HCT116 (cell line): ENCODE results near the gene KLF3. TPM values are rescaled to one million over a fixed set of nuclear protein-coding genes. Genes with fewer than 3 reads are reported as not detected.

ENCODE experiments used
- ATAC-seq: fragments of 200-7000 bp; cut with Tn5 transposase; 2 replicates; pipeline ENCODE4 v1.9.1; 2020; ENCODE audit warnings: mild to moderate bottlenecking, moderate library complexity
- BruUV-seq: library from RNA; stranded (reverse); fragments of 400-500 nt; replicated peaks from 2 replicates; lab custom pipeline; 2021; lab: Mats Ljungman, UMichigan
- CTCF ChIA-PET: fragments of 300-600 bp; sonication (Branson Sonifier 250); formaldehyde crosslinking; loops from one replicate; lab custom pipeline; 2021; ENCODE audit warnings: antibody characterized with exemption; lab: Charles Lee
- POLR2A ChIA-PET: fragments of 300-600, 350-600 bp; sonication (Branson Sonifier 250); formaldehyde crosslinking; loops from one replicate; lab custom pipeline; 2021; ENCODE audit warnings: antibody characterized with exemption; lab: Charles Lee
- RAD21 ChIA-PET, 2 experiments: fragments of 300-600 bp; sonication (Branson Sonifier 250); formaldehyde crosslinking; loops; one replicate each; lab custom pipeline; 2023; ENCODE audit warnings: low total read pairs in 2 of 2; ENCODE audit not compliant: uncharacterized antibody in 2 of 2, unreplicated experiment in 2 of 2, low non-redundant PET in 1 of 2; lab: Charles Lee
- DNase-seq: peaks from one replicate; pipeline ENCODE4 v3.0.0-alpha.2; 2010; ENCODE audit warnings: low read depth, low spot score
- H2AFZ ChIP-seq: fragments of 200-600 bp; shearing (Covaris generic), sonication (generic); 2 replicates; pipeline ENCODE4 v1.6.1; 2017; ENCODE audit warnings: low read depth, mixed run types, mixed read lengths, antibody characterized with exemption, low read length; ENCODE audit not compliant: poor library complexity, severe bottlenecking
- H3K27ac ChIP-seq: 2 replicates; pipeline ENCODE4 v1.5.1; 2012; ENCODE audit warnings: low read depth, low read length
- H3K27me3 ChIP-seq: fragments of 200-600 bp; sonication (generic); 2 replicates; pipeline ENCODE4 v1.6.1; 2016; ENCODE audit warnings: mixed run types, low read length, mixed read lengths; ENCODE audit not compliant: insufficient read depth
- H3K36me3 ChIP-seq, 2 experiments: fragments of 200-500 bp in 1 of 2; fragments of 200-600 bp in 1 of 2; sonication (Bioruptor generic) in 1 of 2; sonication (generic) in 1 of 2; 2 replicates each; pipeline versions ENCODE4 v1.5.1 to v1.6.1; 2014 to 2016; ENCODE audit warnings: low read length in 2 of 2, inconsistent platforms in 1 of 2, mixed read lengths in 1 of 2, mixed run types in 1 of 2; ENCODE audit not compliant: insufficient read depth in 2 of 2, control insufficient read depth in 1 of 2
- H3K4me1 ChIP-seq, 2 experiments: fragments of 200-600 bp in 1 of 2; sonication (generic) in 1 of 2; 2 replicates each; pipeline versions ENCODE4 v1.5.1 to v1.6.1; 2012 to 2017; ENCODE audit warnings: low read length in 2 of 2, inconsistent platforms in 1 of 2, mild to moderate bottlenecking in 1 of 2, mixed read lengths in 1 of 2, mixed run types in 1 of 2, moderate library complexity in 1 of 2; ENCODE audit not compliant: insufficient read depth in 2 of 2, control insufficient read depth in 1 of 2
- H3K4me2 ChIP-seq: fragments of 200-600 bp; sonication (generic); 2 replicates; pipeline ENCODE4 v1.6.1; 2017; ENCODE audit warnings: mixed run types, low read length, mixed read lengths
- H3K4me3 ChIP-seq, 2 experiments: fragments of 200-600 bp in 1 of 2; sonication (generic) in 1 of 2; replicated peaks in 1 of 2; 2 replicates each; pipeline ENCODE4 v1.5.1; 2011 to 2016; ENCODE audit warnings: low read length in 2 of 2, control low read depth in 1 of 2, low read depth in 1 of 2, mild to moderate bottlenecking in 1 of 2, mixed read lengths in 1 of 2, mixed run types in 1 of 2
- H3K79me2 ChIP-seq: fragments of 200-600 bp; sonication (generic); 2 replicates; pipeline ENCODE4 v1.6.1; 2017; ENCODE audit warnings: mild to moderate bottlenecking, mixed run types, low read length, moderate library complexity, mixed read lengths; ENCODE audit not compliant: insufficient read depth
- H3K9ac ChIP-seq: fragments of 200-600 bp; sonication (generic); 2 replicates; pipeline ENCODE4 v1.6.1; 2016; ENCODE audit warnings: low read length, mixed read lengths
- H3K9me2 ChIP-seq: fragments of 200-600 bp; sonication (generic), shearing (Covaris generic); 2 replicates; pipeline ENCODE4 v1.6.1; 2017; ENCODE audit warnings: mixed run types, mild to moderate bottlenecking, moderate library complexity; ENCODE audit not compliant: insufficient read depth
- H3K9me3 ChIP-seq, 2 experiments: fragments of 200-500 bp in 1 of 2; fragments of 200-600 bp in 1 of 2; sonication (Bioruptor generic) in 1 of 2; sonication (generic) in 1 of 2; 2 replicates each; pipeline ENCODE4 v1.6.1; 2014 to 2017; ENCODE audit warnings: low read length in 2 of 2, mixed read lengths in 2 of 2, inconsistent platforms in 1 of 2, low read depth in 1 of 2, mild to moderate bottlenecking in 1 of 2, mixed run types in 1 of 2, moderate library complexity in 1 of 2; ENCODE audit not compliant: control insufficient read depth in 1 of 2, insufficient read depth in 1 of 2
- H4K20me1 ChIP-seq: fragments of 200-600 bp; sonication (generic), shearing (Covaris generic); 2 replicates; pipeline ENCODE4 v1.6.1; 2017; ENCODE audit warnings: mixed run types, mild to moderate bottlenecking, moderate library complexity; ENCODE audit not compliant: insufficient read depth
- ATF3 ChIP-seq: IDR thresholded peaks from 2 replicates; pipeline ENCODE4 v1.6.1; 2012
- CBX3 ChIP-seq: IDR thresholded peaks from 2 replicates; pipeline ENCODE4 v1.6.1; 2012; ENCODE audit warnings: low read depth
- CEBPB ChIP-seq: IDR thresholded peaks from 2 replicates; pipeline ENCODE4 v1.6.1; 2012; ENCODE audit warnings: low read depth
- EZH2 ChIP-seq: fragments of 200-600 bp; sonication (generic); IDR thresholded peaks from 2 replicates; pipeline ENCODE4 v1.6.1; 2017; ENCODE audit warnings: antibody characterized with exemption, mixed run types
- EZH2phosphoT487 ChIP-seq: fragments of 200-600 bp; IDR thresholded peaks from 2 replicates; pipeline ENCODE4 v1.6.1; 2018; ENCODE audit warnings: antibody characterized with exemption, borderline replicate concordance
- FOSL1 ChIP-seq: IDR thresholded peaks from 2 replicates; pipeline ENCODE4 v1.6.1; 2012; ENCODE audit warnings: low read depth
- JUND ChIP-seq: IDR thresholded peaks from 2 replicates; pipeline ENCODE4 v1.6.1; 2012
- MAX ChIP-seq: IDR thresholded peaks from 2 replicates; pipeline ENCODE4 v1.6.1; 2012
- POLR2AphosphoS5 ChIP-seq: IDR thresholded peaks from 2 replicates; pipeline ENCODE4 v1.6.1; 2011; ENCODE audit warnings: mild to moderate bottlenecking, low read depth, low read length, moderate library complexity
- SIN3A ChIP-seq: IDR thresholded peaks from 2 replicates; pipeline ENCODE4 v1.6.1; 2012; ENCODE audit warnings: low read depth
- SP1 ChIP-seq: IDR thresholded peaks from 2 replicates; pipeline ENCODE4 v1.6.1; 2012; ENCODE audit warnings: low read depth
- SRF ChIP-seq: IDR thresholded peaks from 2 replicates; pipeline ENCODE4 v1.6.1; 2012; ENCODE audit warnings: low read depth
- TCF7L2 ChIP-seq: IDR thresholded peaks from 2 replicates; pipeline ENCODE4 v1.7.0; 2011; ENCODE audit warnings: borderline replicate concordance, inconsistent platforms; ENCODE audit not compliant: insufficient read depth, insufficient read length; ENCODE audit errors: extremely low read depth
- YY1 ChIP-seq: IDR thresholded peaks from 2 replicates; pipeline ENCODE4 v1.6.1; 2011; ENCODE audit warnings: low read length, low read depth, moderate library complexity, mild to moderate bottlenecking; ENCODE audit not compliant: insufficient replicate concordance; ENCODE audit errors: extremely low read depth
- ZBTB33 ChIP-seq: IDR thresholded peaks from 2 replicates; pipeline ENCODE4 v1.6.1; 2011; ENCODE audit warnings: mild to moderate bottlenecking, low read length, moderate library complexity; ENCODE audit not compliant: insufficient replicate concordance; ENCODE audit errors: extremely low read depth
- ZFX ChIP-seq: fragments of 450-650 bp; IDR thresholded peaks from 2 replicates; pipeline ENCODE4 v1.6.1; 2017
- ZNF274 ChIP-seq: fragments of 200-500 bp; sonication (Bioruptor generic); IDR thresholded peaks from 2 replicates; pipeline ENCODE4 v1.6.1; 2014; ENCODE audit warnings: mild to moderate bottlenecking, low read depth, low read length, inconsistent platforms
- intact Hi-C: fragments of 100-400 bp; cut with micrococcal nuclease; formaldehyde crosslinking; loops from 2 replicates; pipeline ENCODE4 v1.10.0; 2022
- total RNA-seq: library from RNA; stranded (reverse); gene quantifications from one replicate; pipeline ENCODE4 v1.2.1, GENCODE V29; 2021; ENCODE audit not compliant: unreplicated experiment

Gene KLF3
- total RNA-seq, 1 experiment from 2014 or later = 44.2 TPM

- no peak for TF ChIP-seq YY1
- TF ChIP-seq MAX = no peak
- TF ChIP-seq SIN3A = no peak
- TF ChIP-seq ATF3 = no peak
These were observed 7.9 kb upstream of the KLF3 start (continued) for GRCh38 chr4:38656111-38656510.

- Histone ChIP-seq H3K4me3 (no peak overlapping the region), H2AFZ (no peak overlapping the region), H3K27ac (no peak overlapping the region), H3K36me3 (no peaks in the 10 kb centered on the region), H3K4me1 (peaks cover 0 to 7% of the 10 kb centered on the region in 2 experiments; a peak in 2 of 4 replicates), H4K20me1 (no peaks in the 10 kb centered on the region), H3K9me2 (no peaks in the 10 kb centered on the region), H3K4me2 (no peak overlapping the region), H3K9me3 (no peaks in the 10 kb centered on the region), H3K27me3 (no peaks in the 10 kb centered on the region), H3K9ac (no peak overlapping the region), H3K79me2 (peaks cover 3% of the 10 kb centered on the region; the same call in 1 of the 2 replicates)
- no TSS peak for BruUV-seq
- ATAC-seq = no peak
- CTCF ChIA-PET = no interaction called here
- TF ChIP-seq CBX3 (no peak), TCF7L2 (no peak), POLR2AphosphoS5 (no peak), ZNF274 (no peak), ATF3 (no peak), EZH2phosphoT487 (no peak), JUND (no peak), ZFX (no peak), EZH2 (no peak), SP1 (no peak), SRF (no peak), MAX (no peak), CEBPB (no peak), FOSL1 (no peak), YY1 (no peak), ZBTB33 (no peak)
- intact Hi-C loops = no loop called here
- POLR2A ChIA-PET = no interaction called here
- no peak for DNase-seq
- RAD21 ChIA-PET = no interaction called here
These were observed 4.7 kb upstream of the KLF3 start for GRCh38 chr4:38659346-38659745.
